Uterus (tissue), 2 donors: ENCODE results near the gene DNHD1.

Source experiments
- CTCF ChIP-seq, 4 experiments: fragments of 200-600 bp in 2 of 4; fragments of 450-650 bp in 2 of 4; sonication (generic) in 2 of 4; IDR thresholded peaks; one replicate each; pipeline ENCODE4 v1.5.1; 2016 to 2019; ENCODE audit warnings: antibody characterized with exemption in 4 of 4, mild to moderate bottlenecking in 2 of 4, moderate library complexity in 1 of 4
- POLR2A ChIP-seq, 2 donors: fragments of 450-650 bp; IDR thresholded peaks; one replicate each; pipeline ENCODE4 v1.6.1; 2016; ENCODE audit warnings: antibody characterized with exemption in 2 of 2, mild to moderate bottlenecking in 1 of 2, moderate library complexity in 1 of 2

GRCh38 chr11:6502382-6502781 is 5.3 kb downstream of the DNHD1 start:
- TF ChIP-seq CTCF (IDR thresholded peaks at IDR 0.05) (no peak), POLR2A (IDR thresholded peaks at IDR 0.05) (no peak)
